ENCODE data around the gene FBXL16. TPM values are rescaled to one million over a fixed set of nuclear protein-coding genes. Genes with fewer than 3 reads are reported as not detected.

Gene FBXL16
- total and polyA plus RNA-seq, 2 experiments from 2014 or later: 0.07 to 0.28 TPM

GRCh38 chr16:667780-668518, 37.7 kb downstream of the FBXL16 start, which contains the start of gene RHOT2:
TSS of gene RHOT2 (plus strand) at chr16:668132. CDS start at chr16:668200, 68 bp downstream.
- no peaks in the 10 kb centered on the region for H3K36me3 ChIP-seq (replicated peaks; ENCODE audit: insufficient read depth, low read depth)
- no peaks in the 10 kb centered on the region for H3K9me2 ChIP-seq (replicated peaks; ENCODE audit: insufficient read depth)
- peak within 1 kb of the TSS; percentile 96 for H3K4me2 ChIP-seq
- no peaks in the 10 kb centered on the region for H3K27me3 ChIP-seq
- TF ChIP-seq EZH2phosphoT487 (IDR thresholded peaks at IDR 0.05; ENCODE audit: low read depth, severe bottlenecking, unreplicated experiment) (no peak), CTCF (IDR thresholded peaks at IDR 0.05; ENCODE audit: poor library complexity) (peak; percentile 83)
- peak; percentile 97 for DNase-seq (ENCODE audit: low spot score)
- H3K4me3 ChIP-seq: peak within 1 kb of the TSS; percentile 92
- H2AFZ ChIP-seq: peak within 1 kb of the TSS; percentile 86
- H3K79me2 ChIP-seq: peaks cover 23% of the 10 kb centered on the region
- WGBS (ENCODE audit: low lambda C conversion rate, missing lambda C conversion rate): under 1% methylated on average over 30 of the region's 78 CpGs
- H3K9me3 ChIP-seq (ENCODE audit: low read depth): no peaks in the 10 kb centered on the region
- peak within 1 kb of the TSS; percentile 74 for H3K27ac ChIP-seq
- peaks cover 4% of the 10 kb centered on the region for H3K4me1 ChIP-seq (ENCODE audit: insufficient read depth)
- H4K20me1 ChIP-seq (ENCODE audit: insufficient read depth, poor library complexity, severe bottlenecking): no peaks in the 10 kb centered on the region

GRCh38 chr16:667113-667779, 38.4 kb downstream of the FBXL16 start:
- Histone ChIP-seq H3K79me2 (peaks cover 23% of the 10 kb centered on the region), H2AFZ (peak overlapping the region; percentile 86), H4K20me1 (ENCODE audit: insufficient read depth, poor library complexity, severe bottlenecking) (no peaks in the 10 kb centered on the region), H3K36me3 (replicated peaks; ENCODE audit: insufficient read depth, low read depth) (no peaks in the 10 kb centered on the region), H3K9me2 (replicated peaks; ENCODE audit: insufficient read depth) (no peaks in the 10 kb centered on the region), H3K4me2 (peak overlapping the region; percentile 61), H3K27me3 (no peaks in the 10 kb centered on the region), H3K4me3 (no peak overlapping the region), H3K4me1 (ENCODE audit: insufficient read depth) (peaks cover 4% of the 10 kb centered on the region), H3K9me3 (ENCODE audit: low read depth) (no peaks in the 10 kb centered on the region), H3K27ac (peak overlapping the region; percentile 69)
- 91% methylated on average over 21 of the region's 22 CpGs for WGBS (ENCODE audit: low lambda C conversion rate, missing lambda C conversion rate)
- no peak for DNase-seq (ENCODE audit: low spot score)
- TF ChIP-seq EZH2phosphoT487 (IDR thresholded peaks at IDR 0.05; ENCODE audit: low read depth, severe bottlenecking, unreplicated experiment): no peak
- no peak for TF ChIP-seq EZH2 (IDR thresholded peaks at IDR 0.05; ENCODE audit: borderline replicate concordance)

GRCh38 chr16:666572-666971, 39.0 kb downstream of the FBXL16 start:
- 92% methylated on average over 13 of the region's 13 CpGs for WGBS (ENCODE audit: low lambda C conversion rate, missing lambda C conversion rate)
- Histone ChIP-seq H3K9me3 (ENCODE audit: low read depth) (no peaks in the 10 kb centered on the region), H3K4me3 (no peak overlapping the region), H2AFZ (no peak overlapping the region), H3K36me3 (replicated peaks; ENCODE audit: insufficient read depth, low read depth) (no peaks in the 10 kb centered on the region), H3K4me2 (no peak overlapping the region), H3K9me2 (replicated peaks; ENCODE audit: insufficient read depth) (no peaks in the 10 kb centered on the region), H3K27me3 (no peaks in the 10 kb centered on the region), H3K79me2 (peaks cover 23% of the 10 kb centered on the region), H3K4me1 (ENCODE audit: insufficient read depth) (peaks cover 4% of the 10 kb centered on the region), H4K20me1 (ENCODE audit: insufficient read depth, poor library complexity, severe bottlenecking) (no peaks in the 10 kb centered on the region), H3K27ac (no peak overlapping the region)
- no peak for DNase-seq (ENCODE audit: low spot score)
- TF ChIP-seq CTCF (IDR thresholded peaks at IDR 0.05; ENCODE audit: poor library complexity) (no peak), EZH2 (IDR thresholded peaks at IDR 0.05; ENCODE audit: borderline replicate concordance) (no peak), EZH2phosphoT487 (IDR thresholded peaks at IDR 0.05; ENCODE audit: low read depth, severe bottlenecking, unreplicated experiment) (no peak)

- Histone ChIP-seq H3K4me2 (no peak overlapping the region), H3K27me3 (no peaks in the 10 kb centered on the region), H4K20me1 (ENCODE audit: insufficient read depth, poor library complexity, severe bottlenecking) (no peaks in the 10 kb centered on the region), H3K27ac (no peak overlapping the region), H3K9me2 (replicated peaks; ENCODE audit: insufficient read depth) (no peaks in the 10 kb centered on the region), H3K9me3 (ENCODE audit: low read depth) (no peaks in the 10 kb centered on the region), H3K36me3 (replicated peaks; ENCODE audit: insufficient read depth, low read depth) (no peaks in the 10 kb centered on the region), H3K79me2 (no peaks in the 10 kb centered on the region), H2AFZ (no peak overlapping the region), H3K4me3 (no peak overlapping the region), H3K4me1 (ENCODE audit: insufficient read depth) (peaks cover 5% of the 10 kb centered on the region)
- no peak for DNase-seq (ENCODE audit: low spot score)
- 98% methylated on average over 21 of the region's 21 CpGs for WGBS (ENCODE audit: low lambda C conversion rate, missing lambda C conversion rate)
- TF ChIP-seq EZH2phosphoT487 (IDR thresholded peaks at IDR 0.05; ENCODE audit: low read depth, severe bottlenecking, unreplicated experiment) (no peak), EZH2 (IDR thresholded peaks at IDR 0.05; ENCODE audit: borderline replicate concordance) (no peak), CTCF (IDR thresholded peaks at IDR 0.05; ENCODE audit: poor library complexity) (no peak)
Observed at GRCh38 chr16:662597-662996, 43.0 kb downstream of the FBXL16 start.
